Measurements from ENCODE around the gene LRRC47. TPM values are rescaled to one million over a fixed set of nuclear protein-coding genes. Genes with fewer than 3 reads are reported as not detected.
A peak's percentile ranks its signal among the peaks of the same experiment; 100 is the strongest.

LRRC47 gene
- total and polyA plus RNA-seq, 7 donors, result 44.3 to 126 (median 93.9) TPM

GRCh38 chr1:3774946-3775489, 21.3 kb downstream of the LRRC47 start:
- Histone ChIP-seq H3K4me3 (no peak overlapping the region), H3K36me3 (ENCODE audit: insufficient read depth in 1 of 2, low read depth in 1 of 2) (peaks cover 0 to 15% of the 10 kb centered on the region in 2 donors), H3K27me3 (ENCODE audit: insufficient read depth in 3 of 3, low read length in 2 of 3) (no peaks in the 10 kb centered on the region), H3K4me1 (peaks cover 22% of the 10 kb centered on the region), H3K27ac (no peak overlapping the region), H3K9me3 (no peaks in the 10 kb centered on the region)
- 54 to 60% (median 56%) methylated on average over 17 of the region's 17 CpGs for WGBS, 3 donors
- no peak for ATAC-seq
- TF ChIP-seq CTCF (IDR thresholded peaks at IDR 0.05), result no peak
- intact Hi-C loops (cut with DNase I), result no loop called here
- no peak for DNase-seq

- peaks cover 22% of the 10 kb centered on the region for H3K4me1 ChIP-seq
- 73 to 79% (median 78%) methylated on average over 17 to 19 of the region's 19 CpGs for WGBS, 3 donors
- no peaks in the 10 kb centered on the region for H3K27me3 ChIP-seq (ENCODE audit: insufficient read depth in 3 of 3, low read length in 2 of 3)
- H3K27ac ChIP-seq, result no peak overlapping the region
- H3K36me3 ChIP-seq (ENCODE audit: insufficient read depth in 1 of 2, low read depth in 1 of 2), result peaks cover 0 to 9% of the 10 kb centered on the region in 2 donors
- no peak overlapping the region for H3K4me3 ChIP-seq
- no peak for TF ChIP-seq CTCF (IDR thresholded peaks at IDR 0.05)
- no peaks in the 10 kb centered on the region for H3K9me3 ChIP-seq
- ATAC-seq, result no peak
- intact Hi-C loops (cut with DNase I), result no loop called here
- DNase-seq, result peak in 1 of 2 donors; percentile 55
Measured at GRCh38 chr1:3774276-3774945, 21.9 kb downstream of the LRRC47 start.

GRCh38 chr1:3773572-3774275, 22.6 kb downstream of the LRRC47 start:
- WGBS, 3 donors, result 64 to 75% (median 74%) methylated on average over 16 of the region's 16 CpGs

More at GRCh38 chr1:3773572-3774275, 22.6 kb downstream of the LRRC47 start:
- no peak overlapping the region for H3K4me3 ChIP-seq
- H3K9me3 ChIP-seq, result no peaks in the 10 kb centered on the region
- ATAC-seq (no peak), DNase-seq (no peak)
- H3K27me3 ChIP-seq (ENCODE audit: insufficient read depth in 3 of 3, low read length in 2 of 3), result no peaks in the 10 kb centered on the region
- H3K27ac ChIP-seq, result no peak overlapping the region
- TF ChIP-seq CTCF (IDR thresholded peaks at IDR 0.05), result no peak
- intact Hi-C loops (cut with DNase I), result no loop called here
- H3K36me3 ChIP-seq (ENCODE audit: insufficient read depth in 1 of 2, low read depth in 1 of 2), result peaks cover 0 to 2% of the 10 kb centered on the region in 2 donors
- peaks cover 22% of the 10 kb centered on the region for H3K4me1 ChIP-seq

Data from psoas muscle (tissue), 8 donors.